ENCODE measurements around the gene TTYH3. TPM values are rescaled to one million over a fixed set of nuclear protein-coding genes. Genes with fewer than 3 reads are reported as not detected.
A peak's percentile ranks its signal among the peaks of the same experiment; 100 is the strongest.
"Not testable (repeated sequence)": the region's sequence is repeated elsewhere in the genome, so short reads cannot be mapped to it uniquely, and the experiment has no call there.

The TTYH3 gene
- total RNA-seq, 3 donors from 2014 or later (not counting 1 experiment from before 2014, with no cell fraction given) = 38.3 to 47.1 (median 42.4) TPM

DNA sequence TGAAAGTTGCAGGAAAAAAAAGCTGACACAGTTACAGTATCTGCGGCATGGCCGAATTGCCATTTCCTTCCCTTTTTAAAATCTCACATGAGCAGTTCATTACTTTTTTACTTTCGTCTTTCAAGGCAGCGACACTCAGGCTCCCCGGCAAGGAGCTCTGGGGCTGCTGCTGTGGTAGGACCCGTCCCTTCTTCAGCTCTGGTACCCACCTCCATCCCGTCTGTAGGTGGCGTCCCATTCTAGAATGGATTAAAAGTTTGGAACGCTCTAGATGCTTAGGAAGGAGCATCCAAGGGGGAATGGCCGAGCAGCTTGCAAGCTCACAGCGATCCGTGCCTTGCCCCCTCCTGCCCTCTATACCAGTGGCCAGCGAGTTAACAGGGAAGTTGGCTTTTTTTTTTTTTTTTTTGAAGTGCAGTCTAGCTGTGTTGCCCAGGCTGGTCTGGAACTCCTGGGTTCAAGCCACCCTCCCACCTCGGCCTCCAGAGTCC, 22.8 kb upstream of the TTYH3 start:
- Histone ChIP-seq H3K27me3 (ENCODE audit: control insufficient read depth, insufficient read depth, low read length) (no peaks in the 10 kb centered on the region), H3K4me3 (ENCODE audit: low read length) (no peak overlapping the region), H3K27ac (ENCODE audit: low read length) (no peak overlapping the region), H3K4me1 (ENCODE audit: control insufficient read depth, insufficient read depth, low read length) (peaks cover 19% of the 10 kb centered on the region), H3K9me3 (ENCODE audit: control insufficient read depth, insufficient read depth, low read length) (no peaks in the 10 kb centered on the region), H3K36me3 (ENCODE audit: control insufficient read depth, insufficient read depth, low read length) (no peaks in the 10 kb centered on the region)
- intact Hi-C loops (cut with micrococcal nuclease) = no loop called here
- H3K4me1 Mint-ChIP-seq = peaks cover 15 to 17% of the 10 kb centered on the region in 2 donors
- no peaks in the 10 kb centered on the region for H3K9me3 Mint-ChIP-seq
- peak overlapping the region in 1 of 2 donors; percentile 75 for H3K27ac Mint-ChIP-seq
- DNase-seq (peak in 1 of 2 donors; percentile 48), ATAC-seq (peak; percentile 75 to 85 (median 82))
- no peaks in the 10 kb centered on the region for H3K36me3 Mint-ChIP-seq
- TF ChIP-seq, protein P1, sequence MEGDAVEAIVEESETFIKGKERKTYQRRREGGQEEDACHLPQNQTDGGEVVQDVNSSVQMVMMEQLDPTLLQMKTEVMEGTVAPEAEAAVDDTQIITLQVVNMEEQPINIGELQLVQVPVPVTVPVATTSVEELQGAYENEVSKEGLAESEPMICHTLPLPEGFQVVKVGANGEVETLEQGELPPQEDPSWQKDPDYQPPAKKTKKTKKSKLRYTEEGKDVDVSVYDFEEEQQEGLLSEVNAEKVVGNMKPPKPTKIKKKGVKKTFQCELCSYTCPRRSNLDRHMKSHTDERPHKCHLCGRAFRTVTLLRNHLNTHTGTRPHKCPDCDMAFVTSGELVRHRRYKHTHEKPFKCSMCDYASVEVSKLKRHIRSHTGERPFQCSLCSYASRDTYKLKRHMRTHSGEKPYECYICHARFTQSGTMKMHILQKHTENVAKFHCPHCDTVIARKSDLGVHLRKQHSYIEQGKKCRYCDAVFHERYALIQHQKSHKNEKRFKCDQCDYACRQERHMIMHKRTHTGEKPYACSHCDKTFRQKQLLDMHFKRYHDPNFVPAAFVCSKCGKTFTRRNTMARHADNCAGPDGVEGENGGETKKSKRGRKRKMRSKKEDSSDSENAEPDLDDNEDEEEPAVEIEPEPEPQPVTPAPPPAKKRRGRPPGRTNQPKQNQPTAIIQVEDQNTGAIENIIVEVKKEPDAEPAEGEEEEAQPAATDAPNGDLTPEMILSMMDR (IDR thresholded peaks at IDR 0.05) = peak; percentile 22
- no peaks in the 10 kb centered on the region for H3K27me3 Mint-ChIP-seq (ENCODE audit: low read depth in 2 of 2)
- 7% methylated on average over 14 of the region's 14 CpGs for WGBS (ENCODE audit: insufficient coverage)
- H3K4me3 Mint-ChIP-seq = peak overlapping the region; percentile 69

DNA sequence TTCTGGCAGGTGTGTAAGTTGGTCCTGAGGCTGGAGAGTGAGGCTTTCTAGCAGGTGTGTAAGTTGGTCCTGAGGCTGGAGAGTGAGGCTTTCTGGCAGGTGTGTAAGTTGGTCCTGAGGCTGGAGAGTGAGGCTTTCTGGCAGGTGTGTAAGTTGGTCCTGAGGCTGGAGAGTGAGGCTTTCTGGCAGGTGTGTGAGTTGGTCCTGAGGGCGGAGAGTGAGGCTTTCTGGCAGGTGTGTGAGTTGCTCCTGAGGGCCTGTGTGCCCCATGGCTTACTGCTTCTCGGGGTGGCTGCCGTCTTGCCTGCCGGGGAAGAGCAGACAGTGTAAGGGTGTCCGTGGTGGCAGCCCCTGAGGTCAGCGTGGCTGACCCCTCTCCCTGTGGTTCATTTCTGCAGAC, 22.1 kb upstream of the TTYH3 start:
- H3K36me3 ChIP-seq (ENCODE audit: control insufficient read depth, insufficient read depth, low read length); DNase-seq; H3K27ac ChIP-seq (ENCODE audit: low read length); H3K36me3 Mint-ChIP-seq; H3K4me3 ChIP-seq (ENCODE audit: low read length); intact Hi-C loops (cut with micrococcal nuclease); H3K4me3 Mint-ChIP-seq; H3K9me3 Mint-ChIP-seq; ATAC-seq; H3K27me3 ChIP-seq (ENCODE audit: control insufficient read depth, insufficient read depth, low read length); H3K9me3 ChIP-seq (ENCODE audit: control insufficient read depth, insufficient read depth, low read length); H3K27me3 Mint-ChIP-seq (ENCODE audit: low read depth in 2 of 2): not testable (repeated sequence)
- peaks cover 15 to 17% of the 10 kb centered on the region in 2 donors for H3K4me1 Mint-ChIP-seq
- peak overlapping the region in 1 of 2 donors; percentile 75 for H3K27ac Mint-ChIP-seq
- 93% methylated on average over 6 of the region's 6 CpGs for WGBS (ENCODE audit: insufficient coverage)
- H3K4me1 ChIP-seq (ENCODE audit: control insufficient read depth, insufficient read depth, low read length) = peaks cover 19% of the 10 kb centered on the region

DNA sequence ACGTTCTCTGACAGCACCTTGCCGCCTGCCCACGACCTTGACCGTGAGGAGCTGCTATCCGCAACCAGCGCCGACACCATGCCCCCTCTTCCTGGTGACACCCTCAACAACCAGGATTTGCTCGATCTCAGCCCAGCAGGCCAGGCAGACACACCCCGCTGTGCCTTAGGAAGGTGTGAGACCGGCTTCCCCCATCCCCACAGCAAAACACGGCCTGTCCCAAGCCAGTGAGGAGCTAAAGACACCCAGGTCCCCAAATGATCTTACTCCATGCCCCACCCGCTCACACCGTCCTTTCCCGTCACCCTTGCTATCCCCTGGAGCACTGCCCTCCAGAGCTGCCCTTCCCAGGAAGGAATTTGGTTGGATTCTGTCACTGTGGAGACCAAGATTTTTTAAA, 21.3 kb upstream of the TTYH3 start:
- no peaks in the 10 kb centered on the region for H3K36me3 Mint-ChIP-seq

DNA sequence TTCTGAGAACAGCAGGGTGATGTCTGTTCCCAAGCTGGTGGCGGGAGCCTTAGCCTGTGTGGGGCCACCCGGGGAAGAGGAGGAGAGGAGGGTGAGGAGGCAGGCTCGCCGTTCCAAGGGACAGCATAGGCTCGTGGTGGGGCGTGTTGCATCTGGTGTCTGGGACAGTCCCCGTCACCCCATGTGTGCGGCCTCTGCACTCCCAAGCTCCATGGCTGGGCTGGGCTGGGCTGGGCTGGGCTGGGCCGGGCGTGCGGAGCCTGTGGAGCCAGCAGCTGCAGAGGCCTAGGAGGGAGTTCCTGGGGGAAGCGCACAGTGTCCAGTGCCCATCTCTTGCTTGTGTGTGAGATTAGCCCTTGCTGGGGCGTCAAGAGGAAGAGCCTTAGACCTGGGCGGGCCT, 20.9 kb upstream of the TTYH3 start:
- no peaks in the 10 kb centered on the region for H3K36me3 ChIP-seq (ENCODE audit: control insufficient read depth, insufficient read depth, low read length)
- peaks cover 19% of the 10 kb centered on the region for H3K4me1 ChIP-seq (ENCODE audit: control insufficient read depth, insufficient read depth, low read length)
- Mint-ChIP-seq H3K4me1 (peaks cover 15 to 17% of the 10 kb centered on the region in 2 donors), H3K36me3 (no peaks in the 10 kb centered on the region), H3K27me3 (ENCODE audit: low read depth in 2 of 2) (no peaks in the 10 kb centered on the region), H3K9me3 (no peaks in the 10 kb centered on the region), H3K4me3 (no peak overlapping the region), H3K27ac (no peak overlapping the region)
- H3K4me3 ChIP-seq (ENCODE audit: low read length) = no peak overlapping the region
- no peaks in the 10 kb centered on the region for H3K9me3 ChIP-seq (ENCODE audit: control insufficient read depth, insufficient read depth, low read length)
- WGBS (ENCODE audit: insufficient coverage) = 89% methylated on average over 14 of the region's 14 CpGs
- TF ChIP-seq, protein P1 (IDR thresholded peaks at IDR 0.05) = no peak
- intact Hi-C loops (cut with micrococcal nuclease) = no loop called here
- H3K27ac ChIP-seq (ENCODE audit: low read length) = no peak overlapping the region
- no peaks in the 10 kb centered on the region for H3K27me3 ChIP-seq (ENCODE audit: control insufficient read depth, insufficient read depth, low read length)
- ATAC-seq (no peak), DNase-seq (no peak)

More for the DNA sequence above, 21.3 kb upstream of the TTYH3 start:
- Mint-ChIP-seq H3K27ac (no peak overlapping the region), H3K27me3 (ENCODE audit: low read depth in 2 of 2) (no peaks in the 10 kb centered on the region), H3K4me1 (peaks cover 15 to 17% of the 10 kb centered on the region in 2 donors), H3K9me3 (no peaks in the 10 kb centered on the region), H3K4me3 (peak overlapping the region; percentile 6)
- Histone ChIP-seq H3K36me3 (ENCODE audit: control insufficient read depth, insufficient read depth, low read length) (no peaks in the 10 kb centered on the region), H3K27me3 (ENCODE audit: control insufficient read depth, insufficient read depth, low read length) (no peaks in the 10 kb centered on the region), H3K4me1 (ENCODE audit: control insufficient read depth, insufficient read depth, low read length) (peaks cover 19% of the 10 kb centered on the region), H3K4me3 (ENCODE audit: low read length) (no peak overlapping the region), H3K9me3 (ENCODE audit: control insufficient read depth, insufficient read depth, low read length) (no peaks in the 10 kb centered on the region), H3K27ac (ENCODE audit: low read length) (no peak overlapping the region)
- intact Hi-C loops (cut with micrococcal nuclease) = no loop called here
- TF ChIP-seq, protein P1 (IDR thresholded peaks at IDR 0.05) = no peak
- DNase-seq (no peak), ATAC-seq (no peak)
- WGBS (ENCODE audit: insufficient coverage) = 91% methylated on average over 14 of the region's 14 CpGs
